ENCODE measurements around the gene TMEM120A. TPM values are rescaled to one million over a fixed set of nuclear protein-coding genes. Genes with fewer than 3 reads are reported as not detected.

TMEM120A gene
- polyA plus RNA-seq, 1 of the 3 experiments (the other 2 are of a cell fraction): 59.8 TPM

- 0 out of 2 replicates have a peak, but pooled peaks have one; percentile 19 for TF ChIP-seq PBX3 (IDR thresholded peaks at IDR 0.05)
- peak; percentile 93 for TF ChIP-seq POLR2AphosphoS5 (IDR thresholded peaks at IDR 0.05; ENCODE audit: low read depth, low read length)
- TF ChIP-seq IRF3 (IDR thresholded peaks at IDR 0.05; ENCODE audit: low read depth, low read length): no peak
- TF ChIP-seq GATA2 (CRISPR knock-in tag; IDR thresholded peaks at IDR 0.05): no peak
- peak; percentile 64 for TF ChIP-seq YY1 (IDR thresholded peaks at IDR 0.05; ENCODE audit: low read depth)
- TF ChIP-seq MEF2A (IDR thresholded peaks at IDR 0.05; ENCODE audit: borderline replicate concordance, low read depth): no peak
- TF ChIP-seq NFIC (IDR thresholded peaks at IDR 0.05; ENCODE audit: borderline replicate concordance): no peak; the same call in 1 of the 2 replicates
- no peak for TF ChIP-seq CTCF (IDR thresholded peaks at IDR 0.05)
- TF ChIP-seq RFX5 (IDR thresholded peaks at IDR 0.05; ENCODE audit: low read length): peak; percentile 79
Measured at GRCh38 chr7:75994388-75995051, at the start of gene TMEM120A (continued).

- H3K27ac ChIP-seq (ENCODE audit: low read depth in 2 of 2, low read length in 1 of 2): peak overlapping the region in 1 of 2 experiments; percentile 61; a peak in 1 of 4 replicates
- H3K4me1 ChIP-seq (ENCODE audit: control insufficient read depth in 1 of 2, insufficient read depth in 2 of 2, low read depth in 1 of 2, low read length in 1 of 2): peaks cover 0 to 12% of the 10 kb centered on the region in 2 experiments; a peak in 1 of 4 replicates
- peaks cover 24% of the 10 kb centered on the region for H3K79me2 ChIP-seq (ENCODE audit: insufficient read depth)
- no peaks in the 10 kb centered on the region for H3K9me2 ChIP-seq
- no peaks in the 10 kb centered on the region for H3F3A ChIP-seq (replicated peaks; ENCODE audit: insufficient read depth)
- H3K9me3 ChIP-seq: no peaks in the 10 kb centered on the region
- peaks cover 5% of the 10 kb centered on the region; the same call in 1 of the 2 replicates for H4K20me1 ChIP-seq (ENCODE audit: insufficient read depth)
- H3K9ac ChIP-seq: no peak overlapping the region
- H3K36me3 ChIP-seq (replicated peaks in 1 of 2; ENCODE audit: control insufficient read depth in 1 of 2, insufficient read depth in 2 of 2, low read length in 1 of 2): no peaks in the 10 kb centered on the region
- TF ChIP-seq TEAD4 (IDR thresholded peaks at IDR 0.05; ENCODE audit: borderline replicate concordance, insufficient read depth) (no peak), TAF1 (IDR thresholded peaks at IDR 0.05; ENCODE audit: borderline replicate concordance, low read depth, low read length) (no peak), RFX5 (IDR thresholded peaks at IDR 0.05; ENCODE audit: low read length) (no peak), MAX (IDR thresholded peaks at IDR 0.05; ENCODE audit: low read depth) (no peak)
- H3K4me3 ChIP-seq (ENCODE audit: low read depth in 2 of 2, low read length in 1 of 2): no peak overlapping the region
- POLR2A ChIA-PET: interaction anchor here (0.7 kb wide), 1 partner anchor 20 kb away, joined by 4 read pairs; no protein-coding TSS in a partner anchor
- WGBS (ENCODE audit: low lambda C conversion rate): 86% methylated on average over 6 of the region's 6 CpGs
- no peaks in the 10 kb centered on the region for H3K27me3 ChIP-seq (ENCODE audit: insufficient read depth)
- DNase-seq: no peak
- no peak overlapping the region for H3K4me2 ChIP-seq
- CTCF ChIA-PET: interaction anchor here (0.7 to 7.4 kb wide), 3 partner anchors 20 to 173 kb away, joined by 3 to 36 read pairs (median 8); no protein-coding TSS in a partner anchor
- H2AFZ ChIP-seq (ENCODE audit: low read depth): no peak overlapping the region
Measured at GRCh38 chr7:76040126-76040525, 45.7 kb upstream of the TMEM120A start.

Data from SK-N-SH (cell line).